ENCODE data around the gene PTPN14. TPM values are rescaled to one million over a fixed set of nuclear protein-coding genes. Genes with fewer than 3 reads are reported as not detected.
"Not testable (repeated sequence)": the region's sequence is repeated elsewhere in the genome, so short reads cannot be mapped to it uniquely, and the experiment has no call there.

Gene PTPN14
- total RNA-seq, 6 experiments from 2014 or later, result 1.6 to 4.6 (median 2.1) TPM

DNA sequence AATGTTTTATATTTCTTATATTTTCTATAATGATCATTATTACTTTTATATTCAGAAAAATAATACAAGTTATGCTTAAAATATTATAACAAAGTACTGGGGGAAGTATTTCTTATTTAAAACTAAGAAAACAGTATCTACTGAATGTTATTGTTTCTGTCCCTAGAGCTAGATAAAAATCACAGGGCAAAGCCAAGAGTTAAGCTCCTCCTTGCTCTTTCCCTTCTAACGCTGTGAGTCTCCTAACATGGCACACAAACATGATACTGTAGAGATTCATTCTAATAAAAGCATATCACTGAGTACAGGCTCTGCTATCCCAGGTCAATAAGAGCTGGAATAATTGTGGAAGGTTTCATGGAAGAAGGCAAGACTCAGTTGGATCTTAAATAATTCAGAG, 53.4 kb downstream of the PTPN14 start:
- Histone ChIP-seq H3K27ac (no peak overlapping the region), H3K4me1 (no peaks in the 10 kb centered on the region), H3K4me3 (no peak overlapping the region), H3K27me3 (no peaks in the 10 kb centered on the region), H3K9me3 (no peaks in the 10 kb centered on the region), H3K36me3 (no peaks in the 10 kb centered on the region)
- WGBS (ENCODE audit: insufficient coverage, low coverage, low lambda C conversion rate, missing lambda C conversion rate), result 29% methylated on average over 1 of the region's 1 CpG
- ATAC-seq (no peak), DNase-seq (no peak)
- TF ChIP-seq, protein P1, sequence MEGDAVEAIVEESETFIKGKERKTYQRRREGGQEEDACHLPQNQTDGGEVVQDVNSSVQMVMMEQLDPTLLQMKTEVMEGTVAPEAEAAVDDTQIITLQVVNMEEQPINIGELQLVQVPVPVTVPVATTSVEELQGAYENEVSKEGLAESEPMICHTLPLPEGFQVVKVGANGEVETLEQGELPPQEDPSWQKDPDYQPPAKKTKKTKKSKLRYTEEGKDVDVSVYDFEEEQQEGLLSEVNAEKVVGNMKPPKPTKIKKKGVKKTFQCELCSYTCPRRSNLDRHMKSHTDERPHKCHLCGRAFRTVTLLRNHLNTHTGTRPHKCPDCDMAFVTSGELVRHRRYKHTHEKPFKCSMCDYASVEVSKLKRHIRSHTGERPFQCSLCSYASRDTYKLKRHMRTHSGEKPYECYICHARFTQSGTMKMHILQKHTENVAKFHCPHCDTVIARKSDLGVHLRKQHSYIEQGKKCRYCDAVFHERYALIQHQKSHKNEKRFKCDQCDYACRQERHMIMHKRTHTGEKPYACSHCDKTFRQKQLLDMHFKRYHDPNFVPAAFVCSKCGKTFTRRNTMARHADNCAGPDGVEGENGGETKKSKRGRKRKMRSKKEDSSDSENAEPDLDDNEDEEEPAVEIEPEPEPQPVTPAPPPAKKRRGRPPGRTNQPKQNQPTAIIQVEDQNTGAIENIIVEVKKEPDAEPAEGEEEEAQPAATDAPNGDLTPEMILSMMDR (IDR thresholded peaks at IDR 0.05), result no peak
- no peak for TF ChIP-seq POLR2A (IDR thresholded peaks at IDR 0.05)
- intact Hi-C loops (cut with DNase I), result no loop called here

DNA sequence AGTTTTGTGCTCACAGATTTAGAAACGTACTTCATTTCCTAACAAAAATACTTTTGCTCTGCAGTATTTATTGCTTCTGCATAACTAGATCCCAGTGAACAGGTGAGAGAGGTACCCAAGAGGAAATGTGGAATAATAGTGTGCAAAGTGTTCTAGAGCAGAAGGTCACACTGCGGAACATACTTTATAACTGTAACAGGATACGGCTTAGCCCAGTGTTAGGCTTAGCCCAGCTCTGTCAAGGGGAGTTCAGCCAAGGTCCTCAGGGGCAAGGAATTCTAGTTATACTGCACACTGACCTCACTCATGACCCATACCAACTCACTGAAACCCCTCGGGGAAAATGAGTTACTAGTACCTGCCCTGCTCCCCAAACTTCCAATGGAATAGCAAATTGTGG, 55.3 kb downstream of the PTPN14 start:
- ATAC-seq (no peak), DNase-seq (no peak)
- intact Hi-C loops (cut with DNase I), result no loop called here
- Histone ChIP-seq H3K4me3 (no peak overlapping the region), H3K27me3 (no peaks in the 10 kb centered on the region), H3K9me3 (no peaks in the 10 kb centered on the region), H3K4me1 (no peaks in the 10 kb centered on the region), H3K36me3 (no peaks in the 10 kb centered on the region), H3K27ac (no peak overlapping the region)
- TF ChIP-seq POLR2A (IDR thresholded peaks at IDR 0.05), result no peak
- TF ChIP-seq, protein P1 (IDR thresholded peaks at IDR 0.05), result no peak
- WGBS (ENCODE audit: insufficient coverage, low coverage, low lambda C conversion rate, missing lambda C conversion rate), result 58% methylated on average over 4 of the region's 4 CpGs

DNA sequence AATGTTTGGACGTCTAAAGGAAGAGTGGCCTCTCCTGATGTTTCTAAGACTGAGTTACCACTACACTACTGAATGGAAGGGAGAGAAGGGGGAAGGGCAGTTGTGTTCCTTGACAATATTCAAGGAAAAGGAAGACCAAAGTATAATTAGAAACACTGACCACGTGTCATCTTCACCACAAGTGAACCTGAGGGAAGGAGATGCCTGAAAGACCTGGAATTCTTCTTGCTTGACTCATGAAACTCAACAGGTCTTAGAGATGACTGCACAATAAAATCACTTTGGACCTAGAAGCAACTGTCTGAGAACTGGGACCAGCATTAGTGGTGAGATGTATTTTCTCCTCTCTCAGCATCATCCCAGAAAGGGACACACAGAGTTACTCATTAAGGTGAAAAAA, 56.7 kb downstream of the PTPN14 start:
- no peak overlapping the region for H3K4me3 ChIP-seq
- H3K36me3 ChIP-seq, result no peaks in the 10 kb centered on the region
- intact Hi-C loops (cut with DNase I), result no loop called here
- no peaks in the 10 kb centered on the region for H3K4me1 ChIP-seq
- no peak for TF ChIP-seq POLR2A (IDR thresholded peaks at IDR 0.05)
- TF ChIP-seq, protein P1 (IDR thresholded peaks at IDR 0.05), result no peak
- no peak for DNase-seq
- H3K27me3 ChIP-seq, result no peaks in the 10 kb centered on the region
- no peak for ATAC-seq
- H3K27ac ChIP-seq, result no peak overlapping the region
- 21% methylated on average over 2 of the region's 2 CpGs for WGBS (ENCODE audit: insufficient coverage, low coverage, low lambda C conversion rate, missing lambda C conversion rate)
- H3K9me3 ChIP-seq, result no peaks in the 10 kb centered on the region

DNA sequence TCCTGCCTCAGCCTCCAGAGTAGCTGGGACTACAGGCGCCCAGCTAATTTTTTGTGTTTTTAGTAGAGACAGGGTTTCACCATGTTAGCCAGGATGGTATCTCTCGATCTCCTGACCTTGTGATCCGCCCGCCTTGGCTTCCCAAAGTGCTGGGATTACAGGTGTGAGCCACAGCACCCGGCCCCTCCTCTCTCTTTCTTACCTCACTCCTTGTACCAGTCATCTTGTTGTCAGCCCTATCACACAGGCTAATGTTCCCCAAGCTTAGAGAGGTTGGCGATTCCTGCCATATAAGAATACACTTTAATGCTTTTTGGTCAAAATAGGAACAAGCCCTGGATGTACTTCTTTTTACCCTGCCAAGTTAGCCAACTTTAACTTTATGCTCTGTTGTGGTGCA, 57.2 kb downstream of the PTPN14 start:
- H3K27ac ChIP-seq; intact Hi-C loops (cut with DNase I); H3K4me1 ChIP-seq; DNase-seq; H3K36me3 ChIP-seq; H3K27me3 ChIP-seq; ATAC-seq; H3K4me3 ChIP-seq; H3K9me3 ChIP-seq: not testable (repeated sequence)
- 76% methylated on average over 2 of the region's 6 CpGs for WGBS (ENCODE audit: insufficient coverage, low coverage, low lambda C conversion rate, missing lambda C conversion rate)

DNA sequence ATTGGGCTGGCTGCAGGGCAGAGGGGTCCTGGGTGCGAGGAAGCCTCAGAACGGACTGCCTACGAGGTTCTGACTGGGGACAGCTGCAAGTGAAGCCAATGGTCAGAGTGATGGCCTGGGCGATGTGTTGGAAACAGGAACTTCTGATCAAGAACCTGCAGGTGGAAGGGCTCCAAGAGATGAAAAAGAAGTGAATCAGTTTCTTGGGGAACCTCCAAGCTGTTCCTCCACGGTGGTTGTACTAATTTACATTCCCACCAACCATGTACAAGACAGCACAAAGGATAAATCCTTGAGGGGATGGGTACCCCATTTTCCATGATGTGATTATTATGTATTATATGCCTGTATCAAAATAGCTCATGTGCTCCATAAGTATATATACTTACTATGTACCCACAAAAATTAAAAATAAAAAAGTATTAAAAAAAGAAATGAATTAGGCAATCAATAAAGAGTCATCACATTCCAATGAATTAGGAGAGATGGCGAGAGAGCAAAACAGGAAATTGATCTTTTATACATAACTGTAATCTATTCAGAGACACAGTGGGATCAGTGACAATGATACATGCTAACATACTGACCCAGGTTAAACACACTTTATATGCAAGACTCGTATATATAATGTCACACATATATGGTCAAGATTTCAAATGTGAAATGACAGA, 58.1 kb downstream of the PTPN14 start:
- Histone ChIP-seq H3K27ac (no peak overlapping the region), H3K9me3 (no peaks in the 10 kb centered on the region), H3K4me1 (no peaks in the 10 kb centered on the region), H3K4me3 (no peak overlapping the region), H3K36me3 (no peaks in the 10 kb centered on the region), H3K27me3 (no peaks in the 10 kb centered on the region)
- 80% methylated on average over 7 of the region's 7 CpGs for WGBS (ENCODE audit: insufficient coverage, low coverage, low lambda C conversion rate, missing lambda C conversion rate)
- TF ChIP-seq POLR2A (IDR thresholded peaks at IDR 0.05), result no peak
- TF ChIP-seq, protein P1 (IDR thresholded peaks at IDR 0.05), result no peak
- ATAC-seq (no peak), DNase-seq (no peak)
- intact Hi-C loops (cut with DNase I), result no loop called here
